ENCODE measurements around the gene MC1R. TPM values are rescaled to one million over a fixed set of nuclear protein-coding genes. Genes with fewer than 3 reads are reported as not detected.
"Not testable (repeated sequence)": the region's sequence is repeated elsewhere in the genome, so short reads cannot be mapped to it uniquely, and the experiment has no call there.

Gene MC1R
- total and polyA plus RNA-seq, 2 of the 4 experiments (the other 2 are of a cell fraction): 3.8 to 9.5 TPM

GRCh38 chr16:89968074-89968473 is 49.4 kb downstream of the MC1R start:
- H3K4ac ChIP-seq (ENCODE audit: low read depth, low read length); in situ Hi-C loops (cut with MboI; ENCODE audit: low sequenced_read_pairs); H2BK15ac ChIP-seq (ENCODE audit: low read depth, low read length); H3K56ac ChIP-seq (ENCODE audit: extremely low read depth, insufficient read depth, low read length); H3K4me1 ChIP-seq (ENCODE audit: control insufficient read depth, insufficient read depth, low read length); H4K91ac ChIP-seq (ENCODE audit: insufficient read depth, low read depth, low read length); H4K20me1 ChIP-seq (ENCODE audit: insufficient read depth, low read length); H3K4me3 ChIP-seq (ENCODE audit: insufficient read depth, low read depth, low read length); H3K4me2 ChIP-seq (ENCODE audit: low read depth, low read length); H3K14ac ChIP-seq (replicated peaks; ENCODE audit: low read depth, low read length); H2BK120ac ChIP-seq (ENCODE audit: low read depth, low read length); POLR2A ChIA-PET (ENCODE audit: unreplicated experiment); H3K9me3 ChIP-seq (ENCODE audit: control insufficient read depth, insufficient read depth, low read length); BruUV-seq (replicated peaks); dilution Hi-C loops (cut with HindIII; ENCODE audit: low sequenced_read_pairs, unreplicated experiment); H2BK20ac ChIP-seq (ENCODE audit: low read depth, low read length); DNase-seq; CTCF ChIA-PET; H3K9me1 ChIP-seq (ENCODE audit: insufficient read depth, low read length); H3K27ac ChIP-seq (ENCODE audit: insufficient read depth, low read length); H3K18ac ChIP-seq (ENCODE audit: low read depth, low read length); H4K5ac ChIP-seq (ENCODE audit: low read depth, low read length); H2AK9ac ChIP-seq (replicated peaks; ENCODE audit: low read depth, low read length, poor library complexity); H2AFZ ChIP-seq (replicated peaks; ENCODE audit: low read length, poor library complexity); H3K23ac ChIP-seq (ENCODE audit: low read depth, low read length); ATAC-seq (ENCODE audit: low read depth); intact Hi-C loops (cut with micrococcal nuclease); H2BK5ac ChIP-seq (ENCODE audit: low read depth, low read length, poor library complexity, severe bottlenecking); H2AK5ac ChIP-seq (ENCODE audit: low read depth, low read length); H3K27me3 ChIP-seq (ENCODE audit: control insufficient read depth, insufficient read depth, low read length); H4K8ac ChIP-seq (ENCODE audit: low read depth in 2 of 2, low read length in 2 of 2); H3K9ac ChIP-seq (ENCODE audit: low read depth, low read length): not testable (repeated sequence)
- Histone ChIP-seq H3K36me3 (ENCODE audit: control insufficient read depth, insufficient read depth, low read length) (peaks cover 15% of the 10 kb centered on the region; the same call in 1 of the 2 replicates), H3K79me1 (ENCODE audit: low read depth in 1 of 2, low read length in 2 of 2) (peaks cover 20 to 41% of the 10 kb centered on the region in 2 experiments)
- WGBS, 2 experiments (ENCODE audit: extremely low coverage in 2 of 2, insufficient read length in 1 of 2): 69% methylated on average over 6 of the region's 11 CpGs; no CpG with 5 or more reads in 1 of the 2 experiments

Data from IMR-90 (cell line).